Astrocyte (in vitro differentiated cells and primary cell): ENCODE measurements around the gene PPP1R8.

Source experiments
- EZH2 ChIP-seq: IDR thresholded peaks from 2 replicates; pipeline ENCODE4 v1.6.1; 2012; ENCODE audit warnings: mild to moderate bottlenecking, low read length, inconsistent platforms; ENCODE audit not compliant: insufficient read depth
- TF ChIP-seq, protein P1 (sequence below): IDR thresholded peaks from 2 replicates; pipeline ENCODE4 v1.5.1; 2011; ENCODE audit warnings: low read depth, mild to moderate bottlenecking, inconsistent platforms, low read length, moderate library complexity; ENCODE audit not compliant: insufficient read depth

DNA sequence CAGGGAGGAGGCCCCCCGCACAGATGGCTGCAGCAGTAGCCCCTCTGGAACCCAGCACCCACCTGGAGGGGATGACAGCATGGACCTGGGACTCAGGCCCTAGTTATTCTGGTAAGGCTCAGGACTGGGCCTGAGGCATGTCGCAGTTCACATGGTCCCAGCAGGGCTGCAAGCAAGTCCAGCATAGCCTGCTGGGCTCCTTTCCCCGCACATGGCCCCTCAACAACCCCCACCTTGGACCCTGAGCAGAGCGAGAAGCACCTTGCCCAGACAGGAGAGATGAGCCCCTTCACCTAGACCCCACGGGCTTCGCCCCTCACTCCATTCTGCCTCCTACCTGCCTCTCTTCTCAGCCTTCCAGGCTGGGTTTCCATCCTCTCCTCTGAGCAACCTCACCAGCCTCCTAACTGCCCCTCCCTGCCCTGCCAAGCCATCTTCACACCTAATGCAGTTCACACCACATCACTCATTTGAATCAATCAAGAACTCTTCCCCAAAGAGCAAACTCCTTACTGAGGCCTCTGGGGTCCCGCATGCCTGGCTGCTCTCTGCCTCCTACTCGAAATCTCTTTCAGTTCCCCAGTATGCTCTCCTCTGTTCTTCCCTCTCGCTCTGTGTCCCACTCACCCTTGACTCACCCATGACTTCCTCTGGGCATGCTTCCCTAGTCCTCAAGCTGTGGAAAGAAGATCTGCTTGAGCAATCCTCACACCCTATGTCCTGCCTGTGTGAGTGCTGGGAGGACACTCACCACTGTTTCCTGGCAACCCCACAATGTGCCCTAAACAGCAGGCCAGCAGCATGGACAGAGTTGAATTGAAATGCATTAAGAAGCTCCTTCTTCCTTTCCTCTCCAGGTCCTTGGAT, 32.3 kb downstream of the PPP1R8 start:
- TF ChIP-seq, protein P1, sequence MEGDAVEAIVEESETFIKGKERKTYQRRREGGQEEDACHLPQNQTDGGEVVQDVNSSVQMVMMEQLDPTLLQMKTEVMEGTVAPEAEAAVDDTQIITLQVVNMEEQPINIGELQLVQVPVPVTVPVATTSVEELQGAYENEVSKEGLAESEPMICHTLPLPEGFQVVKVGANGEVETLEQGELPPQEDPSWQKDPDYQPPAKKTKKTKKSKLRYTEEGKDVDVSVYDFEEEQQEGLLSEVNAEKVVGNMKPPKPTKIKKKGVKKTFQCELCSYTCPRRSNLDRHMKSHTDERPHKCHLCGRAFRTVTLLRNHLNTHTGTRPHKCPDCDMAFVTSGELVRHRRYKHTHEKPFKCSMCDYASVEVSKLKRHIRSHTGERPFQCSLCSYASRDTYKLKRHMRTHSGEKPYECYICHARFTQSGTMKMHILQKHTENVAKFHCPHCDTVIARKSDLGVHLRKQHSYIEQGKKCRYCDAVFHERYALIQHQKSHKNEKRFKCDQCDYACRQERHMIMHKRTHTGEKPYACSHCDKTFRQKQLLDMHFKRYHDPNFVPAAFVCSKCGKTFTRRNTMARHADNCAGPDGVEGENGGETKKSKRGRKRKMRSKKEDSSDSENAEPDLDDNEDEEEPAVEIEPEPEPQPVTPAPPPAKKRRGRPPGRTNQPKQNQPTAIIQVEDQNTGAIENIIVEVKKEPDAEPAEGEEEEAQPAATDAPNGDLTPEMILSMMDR: no peak
- no peak for TF ChIP-seq EZH2
